GM12874 (cell line): ENCODE measurements around the gene C1QTNF1.

ENCODE experiments used
- CTCF ChIP-seq: IDR thresholded peaks from 2 replicates; pipeline ENCODE4 v1.5.1; 2011; ENCODE audit warnings: low read depth, mild to moderate bottlenecking, control low read depth, low read length, moderate library complexity; ENCODE audit not compliant: insufficient read depth

Gene C1QTNF1

GRCh38 chr17:78988152-78988551 lies 35.8 kb upstream of the C1QTNF1 start:
- TF ChIP-seq CTCF = no peak

- TF ChIP-seq CTCF = no peak
These were observed 33.5 kb upstream of the C1QTNF1 start for GRCh38 chr17:78990349-78991016.

- no peak for TF ChIP-seq CTCF
These were observed 32.8 kb upstream of the C1QTNF1 start for GRCh38 chr17:78991017-78991738.

- TF ChIP-seq CTCF = no peak
These were observed 31.9 kb upstream of the C1QTNF1 start for GRCh38 chr17:78991906-78992532.

GRCh38 chr17:78992542-78993212 lies 31.3 kb upstream of the C1QTNF1 start:
- no peak for TF ChIP-seq CTCF

- TF ChIP-seq CTCF = peak; percentile 75
These were observed 30.6 kb upstream of the C1QTNF1 start for GRCh38 chr17:78993241-78993956.
